Muscle layer of duodenum (tissue), 2 donors: Measurements from ENCODE around the gene FREM3.
"Not testable (repeated sequence)": the region's sequence is repeated elsewhere in the genome, so short reads cannot be mapped to it uniquely, and the experiment has no call there.

ENCODE experiments used
- H3K27ac ChIP-seq: one replicate; pipeline ENCODE4 v1.7.0; 2013; ENCODE audit warnings: mild to moderate bottlenecking, low read length
- H3K27me3 ChIP-seq: one replicate; pipeline ENCODE4 v1.7.0; 2013; ENCODE audit warnings: low read depth, mild to moderate bottlenecking, control low read depth, low read length
- H3K36me3 ChIP-seq, 2 donors: one replicate each; pipeline ENCODE4 v1.7.0; 2013; ENCODE audit warnings: low read length in 2 of 2, control low read depth in 1 of 2, mild to moderate bottlenecking in 1 of 2; ENCODE audit not compliant: insufficient read depth in 2 of 2, control insufficient read depth in 1 of 2
- H3K4me1 ChIP-seq, 2 donors: one replicate each; pipeline ENCODE4 v1.7.0; 2013; ENCODE audit warnings: low read length in 2 of 2, mild to moderate bottlenecking in 2 of 2, control low read depth in 1 of 2, moderate library complexity in 1 of 2; ENCODE audit not compliant: insufficient read depth in 2 of 2, control insufficient read depth in 1 of 2
- H3K4me3 ChIP-seq, 2 donors: one replicate each; pipeline ENCODE4 v1.7.0; 2013; ENCODE audit warnings: low read length in 2 of 2, low read depth in 1 of 2, mild to moderate bottlenecking in 1 of 2
- H3K9me3 ChIP-seq, 2 donors: one replicate each; pipeline ENCODE4 v1.7.0; 2013; ENCODE audit warnings: low read length in 2 of 2, control low read depth in 1 of 2, mild to moderate bottlenecking in 1 of 2; ENCODE audit not compliant: control insufficient read depth in 1 of 2
- donor health status: healthy.

The FREM3 gene

GRCh38 chr4:143700416-143701352 is at the start of gene FREM3:
TSS of gene FREM3 (minus strand) at chr4:143700675. CDS start at chr4:143700675, 0 bp downstream.
- Histone ChIP-seq H3K27ac (no peak within 1 kb of the TSS), H3K36me3 (no peaks in the 10 kb centered on the region), H3K4me3 (peak within 1 kb of the TSS; percentile 23 to 60), H3K9me3 (no peaks in the 10 kb centered on the region), H3K27me3 (peaks cover 24% of the 10 kb centered on the region), H3K4me1 (peaks cover 0 to 18% of the 10 kb centered on the region in 2 donors)

DNA sequence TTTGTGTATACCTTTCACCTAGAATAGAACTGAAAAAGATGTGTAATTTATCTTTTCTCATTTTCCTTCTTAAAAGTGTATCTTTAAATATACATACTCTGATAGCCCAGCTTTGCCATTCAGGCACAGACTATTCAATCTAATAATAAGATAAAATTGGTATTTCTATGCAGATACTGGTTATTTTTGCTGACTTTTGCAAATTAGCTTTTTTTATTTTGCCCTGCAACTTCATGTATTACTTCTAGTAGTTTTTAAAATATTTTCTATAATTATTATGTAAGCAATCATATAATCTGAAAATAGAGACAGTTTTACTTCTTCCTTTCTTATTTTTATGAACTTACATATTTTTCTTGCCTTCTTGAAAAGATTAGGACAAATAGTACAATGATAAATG is 45.4 kb upstream of the FREM3 start:
- Histone ChIP-seq H3K4me1 (no peaks in the 10 kb centered on the region), H3K27ac (no peak overlapping the region), H3K27me3 (no peaks in the 10 kb centered on the region), H3K4me3 (no peak overlapping the region), H3K36me3 (no peaks in the 10 kb centered on the region), H3K9me3 (no peaks in the 10 kb centered on the region)

GRCh38 chr4:143743591-143743990 is 43.1 kb upstream of the FREM3 start:
- H3K4me3 ChIP-seq = no peak overlapping the region
- no peak overlapping the region for H3K27ac ChIP-seq
- H3K36me3 ChIP-seq = no peaks in the 10 kb centered on the region
- H3K27me3 ChIP-seq = no peaks in the 10 kb centered on the region
- H3K4me1 ChIP-seq = no peaks in the 10 kb centered on the region
- no peaks in the 10 kb centered on the region for H3K9me3 ChIP-seq

DNA sequence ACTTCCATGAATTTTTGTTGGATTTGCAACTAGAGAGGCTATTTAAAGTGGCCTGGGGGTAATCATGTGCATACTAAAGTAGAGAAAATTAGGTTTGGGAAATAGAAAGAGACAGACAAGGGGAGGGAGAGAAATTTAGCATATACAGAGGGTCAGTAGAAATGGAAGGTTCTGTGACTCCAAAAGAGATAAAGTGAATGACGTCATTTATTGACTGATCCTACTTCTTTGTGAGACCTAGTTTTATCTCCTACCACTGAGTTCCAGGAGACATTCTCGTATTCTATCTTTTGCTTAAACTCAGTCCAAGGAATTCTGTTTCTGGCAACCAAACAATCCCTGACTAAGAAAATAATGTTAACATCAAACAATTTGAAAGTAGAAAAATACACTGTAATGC is 42.4 kb upstream of the FREM3 start:
- no peaks in the 10 kb centered on the region for H3K36me3 ChIP-seq

GRCh38 chr4:143736861-143737260 is 36.4 kb upstream of the FREM3 start:
- H3K4me1 ChIP-seq = no peaks in the 10 kb centered on the region
- no peak overlapping the region for H3K4me3 ChIP-seq
- H3K27me3 ChIP-seq = no peaks in the 10 kb centered on the region
- no peaks in the 10 kb centered on the region for H3K9me3 ChIP-seq
- H3K27ac ChIP-seq = no peak overlapping the region
- no peaks in the 10 kb centered on the region for H3K36me3 ChIP-seq

More for the DNA sequence above, 42.4 kb upstream of the FREM3 start:
- H3K4me3 ChIP-seq = no peak overlapping the region
- no peaks in the 10 kb centered on the region for H3K27me3 ChIP-seq
- no peaks in the 10 kb centered on the region for H3K4me1 ChIP-seq
- H3K9me3 ChIP-seq = no peaks in the 10 kb centered on the region
- H3K27ac ChIP-seq = no peak overlapping the region

DNA sequence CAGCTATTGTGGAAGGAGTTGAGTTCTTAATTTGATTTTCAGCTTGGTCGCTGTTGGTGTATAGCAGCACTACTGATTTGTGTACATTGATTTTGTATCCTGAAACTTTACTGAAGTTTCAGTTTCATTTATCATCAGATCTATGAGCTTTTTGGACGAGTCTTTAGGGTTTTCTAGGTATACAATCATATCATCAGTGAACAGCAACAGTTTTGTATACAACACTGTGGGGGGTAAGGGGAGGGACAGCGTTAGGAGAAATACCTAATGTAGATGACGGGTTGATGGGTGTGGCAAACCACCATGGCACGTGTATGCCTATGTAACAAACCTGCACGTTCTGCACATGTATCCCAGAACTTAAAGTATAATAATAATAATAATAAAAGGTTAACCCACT is 35.6 kb upstream of the FREM3 start:
- H3K27me3 ChIP-seq, H3K4me1 ChIP-seq, H3K4me3 ChIP-seq, H3K27ac ChIP-seq, H3K9me3 ChIP-seq, H3K36me3 ChIP-seq: not testable (repeated sequence)

GRCh38 chr4:143728166-143728565 is 27.7 kb upstream of the FREM3 start:
- Histone ChIP-seq H3K27ac (no peak overlapping the region), H3K9me3 (no peaks in the 10 kb centered on the region), H3K36me3 (no peaks in the 10 kb centered on the region), H3K27me3 (no peaks in the 10 kb centered on the region), H3K4me1 (no peaks in the 10 kb centered on the region), H3K4me3 (no peak overlapping the region)

- no peak overlapping the region for H3K4me3 ChIP-seq
- no peaks in the 10 kb centered on the region for H3K36me3 ChIP-seq
- H3K27ac ChIP-seq = no peak overlapping the region
- H3K4me1 ChIP-seq = no peaks in the 10 kb centered on the region
- H3K9me3 ChIP-seq = no peaks in the 10 kb centered on the region
- H3K27me3 ChIP-seq = no peaks in the 10 kb centered on the region
These were observed 26.2 kb upstream of the FREM3 start for GRCh38 chr4:143726714-143727113.

DNA sequence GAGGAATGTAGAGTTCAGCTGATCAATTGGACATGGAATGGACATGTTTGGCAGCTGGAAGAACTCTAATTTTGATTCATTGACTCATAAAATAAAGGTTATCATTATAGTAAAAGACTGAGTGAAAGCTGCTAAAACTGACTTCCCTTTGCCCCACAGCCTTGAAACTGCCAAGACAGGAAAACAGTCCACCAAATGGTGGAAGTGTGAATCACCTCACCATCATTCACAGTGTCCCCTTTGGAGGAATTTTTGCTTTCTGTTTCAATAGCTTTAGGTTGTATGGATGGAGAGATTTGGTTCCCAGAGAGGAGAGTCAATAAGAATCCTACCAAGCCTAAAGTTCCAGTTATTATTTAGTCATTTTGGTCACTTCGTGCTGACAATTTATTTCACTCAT is 20.8 kb upstream of the FREM3 start:
- H3K36me3 ChIP-seq = no peaks in the 10 kb centered on the region
- no peak overlapping the region for H3K4me3 ChIP-seq
- no peaks in the 10 kb centered on the region for H3K4me1 ChIP-seq
- H3K9me3 ChIP-seq = no peaks in the 10 kb centered on the region
- no peaks in the 10 kb centered on the region for H3K27me3 ChIP-seq
- no peak overlapping the region for H3K27ac ChIP-seq

- H3K27me3 ChIP-seq, H3K4me1 ChIP-seq, H3K9me3 ChIP-seq, H3K27ac ChIP-seq, H3K36me3 ChIP-seq, H3K4me3 ChIP-seq: not testable (repeated sequence)
These were observed 18.3 kb upstream of the FREM3 start for GRCh38 chr4:143718748-143719147.

- Histone ChIP-seq H3K27ac (no peak overlapping the region), H3K4me1 (no peaks in the 10 kb centered on the region), H3K36me3 (no peaks in the 10 kb centered on the region), H3K4me3 (no peak overlapping the region), H3K9me3 (no peaks in the 10 kb centered on the region), H3K27me3 (no peaks in the 10 kb centered on the region)
These were observed 13.6 kb upstream of the FREM3 start for GRCh38 chr4:143713955-143714625.
